Renal cortex interstitium (tissue), 11 donors: Measurements from ENCODE around the gene LNX1. TPM values are rescaled to one million over a fixed set of nuclear protein-coding genes. Genes with fewer than 3 reads are reported as not detected.

Source experiments
- DNase-seq, 11 donors: peaks; one replicate each; pipeline ENCODE4 v3.0.0-alpha.2; 2013; ENCODE audit warnings: low read depth in 9 of 11, low spot score in 4 of 11; ENCODE audit errors: extremely low read depth in 1 of 11
- polyA plus RNA-seq, 3 donors: library from polyadenylated mRNA; unstranded; fragments of 120-200 nt; gene quantifications; one replicate each; pipeline ENCODE4 v1.2.1, GENCODE V29; 2013; ENCODE audit not compliant: insufficient read length in 3 of 3

The LNX1 gene
- polyA plus RNA-seq, 3 donors = 13.4 to 18.8 (median 16.4) TPM

DNA sequence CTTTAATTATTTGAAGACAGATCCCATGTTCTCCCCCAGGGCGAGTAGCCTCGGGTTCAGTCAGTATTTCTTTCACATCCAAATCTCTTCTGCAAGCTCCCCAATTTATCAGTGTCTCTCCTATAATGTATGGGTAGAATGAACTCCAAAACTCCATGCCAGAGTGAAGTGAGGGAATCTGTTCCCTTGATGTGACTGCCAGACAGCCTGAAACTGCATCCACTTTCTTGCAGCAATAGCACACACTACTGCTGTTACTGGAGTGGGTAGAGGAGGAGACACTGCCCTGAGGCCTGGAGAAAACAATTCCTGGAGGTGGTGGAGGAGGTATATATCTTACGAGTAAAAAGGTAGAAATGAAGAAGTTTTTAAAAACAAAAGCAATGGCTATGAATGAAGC, 11.0 kb downstream of the LNX1 start:
- no peak for DNase-seq

GRCh38 chr4:53579826-53580225, 11.5 kb downstream of the LNX1 start:
- DNase-seq = no peak

GRCh38 chr4:53576676-53577372, 14.5 kb downstream of the LNX1 start:
- DNase-seq = peak in 4 of 11 donors; percentile 63 to 82 (median 72)

- no peak for DNase-seq
These were observed 15.1 kb downstream of the LNX1 start for GRCh38 chr4:53576071-53576617.

- no peak for DNase-seq
These were observed 15.7 kb downstream of the LNX1 start for GRCh38 chr4:53575552-53575951.

DNA sequence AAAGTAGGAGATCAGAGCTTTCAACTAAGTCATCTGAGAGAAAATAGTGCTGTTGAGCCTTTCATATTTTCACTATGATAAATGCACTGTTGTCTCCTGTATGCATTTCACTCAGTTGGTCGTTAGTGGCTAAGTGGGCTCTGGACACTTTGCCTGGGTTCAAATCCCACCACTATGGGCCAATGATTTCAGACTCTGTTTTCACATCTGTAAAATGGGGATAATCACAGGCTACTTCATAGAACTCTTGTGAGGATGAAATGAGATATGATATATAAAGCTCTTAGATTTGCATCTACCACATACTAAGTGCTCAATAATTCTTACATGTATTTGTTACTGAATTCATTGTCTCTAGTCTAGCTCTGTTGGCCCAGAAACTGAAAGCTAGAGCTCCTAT, 16.8 kb downstream of the LNX1 start:
- no peak for DNase-seq

DNA sequence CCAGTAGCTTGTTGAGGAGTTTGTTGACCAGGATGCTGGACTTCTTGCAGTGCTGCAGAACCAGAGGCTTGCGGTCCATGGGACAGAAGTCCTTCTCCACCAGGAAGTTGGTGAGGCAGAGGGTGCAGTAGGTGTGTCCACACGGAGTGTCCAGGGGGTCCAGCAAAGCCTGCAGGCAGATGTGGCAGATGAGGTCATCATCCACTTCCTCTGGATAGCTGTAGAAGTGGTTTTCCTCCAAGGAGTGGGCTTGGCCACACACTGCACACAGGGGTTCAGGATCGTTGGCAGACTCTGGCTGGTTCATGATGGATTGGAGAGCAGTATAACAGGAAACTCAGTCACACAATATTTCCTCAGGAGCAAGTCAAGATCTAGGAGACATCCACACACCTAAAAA, 17.6 kb downstream of the LNX1 start:
- DNase-seq = no peak

DNA sequence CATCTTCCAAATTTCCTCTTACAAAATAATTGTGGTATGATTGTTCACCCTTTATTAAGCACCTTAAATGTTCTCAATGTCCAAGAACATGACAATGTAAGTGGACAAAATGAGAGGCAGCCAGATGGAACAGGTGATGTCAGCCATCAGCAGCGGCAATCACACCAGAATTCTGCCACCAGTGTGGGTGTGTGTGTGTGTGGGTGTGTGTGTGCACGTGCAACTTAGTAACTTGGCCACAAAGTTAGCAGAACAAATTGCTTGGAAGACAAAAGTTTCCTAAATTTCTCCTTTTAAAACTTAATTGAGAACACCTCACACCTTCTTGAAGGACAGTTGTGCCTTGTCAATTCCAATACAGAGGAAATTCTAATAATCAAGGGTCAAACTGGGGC, 18.7 kb downstream of the LNX1 start:
- DNase-seq = no peak

- no peak for DNase-seq
These were observed 19.2 kb downstream of the LNX1 start for GRCh38 chr4:53571936-53572599.

GRCh38 chr4:53563824-53564223, 27.5 kb downstream of the LNX1 start:
- no peak for DNase-seq

DNA sequence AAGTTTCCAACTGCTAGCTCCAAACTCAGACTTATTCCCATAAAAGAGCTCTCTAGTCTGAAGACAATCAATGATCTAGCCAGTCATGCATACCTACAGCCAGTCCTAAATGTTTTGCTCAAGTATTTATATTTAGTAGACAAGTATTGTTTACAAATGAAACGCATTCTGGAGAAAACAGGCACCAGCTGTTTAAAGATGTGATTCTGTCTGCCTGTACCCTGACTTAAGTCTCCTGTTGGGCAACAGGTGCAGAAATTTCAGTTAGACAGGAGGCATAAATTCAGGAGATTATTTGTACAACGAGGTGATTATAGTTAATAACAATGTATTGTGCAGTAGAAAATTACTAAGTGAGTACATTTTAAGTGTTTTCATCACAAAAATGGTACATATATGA, 28.9 kb downstream of the LNX1 start:
- no peak for DNase-seq

- DNase-seq = no peak
These were observed 32.2 kb downstream of the LNX1 start for GRCh38 chr4:53559021-53559620.

- DNase-seq = no peak
These were observed 33.1 kb downstream of the LNX1 start for GRCh38 chr4:53558065-53558801.

DNA sequence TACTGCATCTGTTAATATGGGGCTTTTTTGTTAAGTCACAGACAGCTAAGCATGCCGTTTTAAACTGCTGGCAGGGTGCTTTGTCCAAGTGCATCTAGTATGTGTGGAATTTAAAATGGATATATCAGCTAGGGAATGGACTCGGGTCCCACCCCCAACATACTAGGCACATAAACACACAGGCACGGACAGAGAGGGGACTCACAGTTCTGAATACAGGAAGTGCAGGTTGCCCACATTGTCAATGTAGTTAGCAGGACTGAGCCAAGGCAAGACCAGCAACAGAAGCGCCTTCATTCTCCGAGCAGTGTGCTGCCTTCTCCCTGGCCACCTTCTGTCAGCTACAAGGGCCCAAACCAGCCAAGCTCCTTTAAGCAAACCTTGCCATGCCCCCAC, 33.6 kb downstream of the LNX1 start:
- DNase-seq = no peak

DNA sequence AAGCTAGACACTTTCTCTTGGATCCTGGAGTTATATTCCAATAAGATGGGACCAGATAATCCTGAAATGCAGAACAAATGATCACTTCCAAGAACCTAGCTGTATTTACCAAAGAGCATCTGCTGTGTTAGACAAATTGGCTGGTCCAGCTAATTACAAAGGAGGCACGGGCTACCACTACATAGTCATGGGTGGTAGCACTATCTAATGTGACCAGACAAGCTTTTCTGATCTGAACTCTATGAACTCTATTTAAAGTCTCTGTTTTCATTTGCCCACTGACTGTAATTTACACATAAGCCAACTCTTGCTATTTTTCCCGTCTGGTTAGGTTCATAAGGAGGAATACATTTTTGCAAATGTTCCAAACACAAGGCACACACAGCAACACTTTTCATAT, 34.6 kb downstream of the LNX1 start:
- no peak for DNase-seq

DNA sequence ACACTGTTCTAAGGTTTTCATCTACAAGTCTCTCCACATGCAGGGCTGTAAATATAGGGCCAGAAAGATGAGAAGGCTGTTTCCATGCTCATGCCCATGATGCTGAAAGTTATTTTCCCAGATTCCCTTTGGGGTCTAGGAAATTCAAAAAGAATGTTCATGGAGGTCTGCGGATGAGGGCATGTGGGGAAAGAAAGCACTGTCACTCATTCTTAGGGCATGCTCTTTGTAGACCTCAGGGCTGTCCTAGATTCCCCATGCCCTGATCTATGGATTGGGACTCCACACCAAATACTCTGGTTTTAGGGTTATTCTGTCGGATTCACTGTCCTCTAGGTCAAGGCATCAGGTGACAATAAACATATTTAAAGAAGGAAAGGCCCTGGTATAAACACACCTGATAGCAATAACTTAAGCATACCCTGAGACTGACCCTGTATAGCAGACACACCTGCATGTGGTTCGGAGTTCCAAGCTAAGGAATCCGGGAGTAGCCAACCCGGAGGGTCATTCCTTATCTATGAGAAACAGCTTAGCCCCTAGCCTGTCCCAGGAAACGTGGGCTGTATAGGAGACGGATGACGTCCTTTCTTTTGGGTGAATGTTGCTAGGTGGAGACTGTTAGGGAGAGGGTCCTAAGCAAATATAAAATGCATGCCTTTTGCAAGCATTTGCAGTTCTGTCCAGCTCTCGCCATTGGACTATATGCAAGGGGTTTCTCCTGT, 37.6 kb downstream of the LNX1 start:
- no peak for DNase-seq

GRCh38 chr4:53552711-53553110, 38.6 kb downstream of the LNX1 start:
- DNase-seq = no peak

DNA sequence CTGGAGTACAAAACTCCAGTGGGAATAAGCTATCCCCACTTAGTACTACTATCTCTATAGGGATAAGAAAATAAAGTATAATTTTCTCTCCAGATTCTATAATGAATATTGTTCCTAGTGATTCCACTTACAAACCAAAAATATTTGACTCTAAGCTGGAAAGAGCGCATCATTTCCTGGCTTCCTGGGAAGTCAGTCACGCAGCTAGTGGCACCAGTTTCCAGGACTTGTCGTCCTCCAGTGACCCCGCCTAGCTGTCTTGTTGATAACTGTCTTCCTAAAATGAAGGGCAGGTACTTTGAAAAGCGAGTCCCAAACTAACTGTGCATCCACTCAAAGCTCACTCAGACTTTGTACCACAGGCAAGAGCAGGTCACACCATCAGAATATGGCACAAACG, 39.3 kb downstream of the LNX1 start:
- no peak for DNase-seq

GRCh38 chr4:53551281-53551864, 39.9 kb downstream of the LNX1 start:
- DNase-seq = no peak
